Stimulated activated CD8-positive, alpha-beta memory T cell treated with anti-CD3 and anti-CD28 coated beads, Interleukin-12 subunit alpha, Interleukin-12 subunit beta, amount 100 ng/mL, for 24 hours (primary cell): ENCODE results near the gene ACTR1A.
A peak's percentile ranks its signal among the peaks of the same experiment; 100 is the strongest.
"Not testable (repeated sequence)": the region's sequence is repeated elsewhere in the genome, so short reads cannot be mapped to it uniquely, and the experiment has no call there.

Experiments
- DNase-seq: peaks from one replicate; pipeline ENCODE4 v3.0.0-alpha.2; 2020; ENCODE audit errors: extremely low read depth

The ACTR1A gene

GRCh38 chr10:102514487-102515311, 12.2 kb upstream of the ACTR1A start:
- DNase-seq = no peak

- DNase-seq = no peak
Observed at GRCh38 chr10:102511583-102512274, 9.2 kb upstream of the ACTR1A start.

DNA sequence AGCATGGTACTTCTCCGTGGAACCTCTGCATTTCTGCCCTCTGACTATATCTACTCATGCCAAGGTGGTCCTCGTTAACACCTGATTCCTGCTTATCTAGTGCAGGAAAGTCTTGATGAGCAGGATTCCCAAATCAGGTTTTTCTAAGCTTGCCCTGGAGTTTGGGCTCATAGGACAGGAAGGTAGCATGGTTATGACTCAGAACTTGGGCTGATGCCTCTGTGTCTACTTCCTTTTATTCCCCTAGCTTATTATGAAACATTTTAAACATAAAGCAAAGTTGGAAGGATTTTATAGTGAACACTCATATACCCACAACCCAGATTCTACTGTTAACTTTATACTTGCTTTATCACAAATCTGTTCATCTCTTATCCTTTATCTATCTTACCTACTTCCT, 6.9 kb upstream of the ACTR1A start:
- no peak for DNase-seq

DNA sequence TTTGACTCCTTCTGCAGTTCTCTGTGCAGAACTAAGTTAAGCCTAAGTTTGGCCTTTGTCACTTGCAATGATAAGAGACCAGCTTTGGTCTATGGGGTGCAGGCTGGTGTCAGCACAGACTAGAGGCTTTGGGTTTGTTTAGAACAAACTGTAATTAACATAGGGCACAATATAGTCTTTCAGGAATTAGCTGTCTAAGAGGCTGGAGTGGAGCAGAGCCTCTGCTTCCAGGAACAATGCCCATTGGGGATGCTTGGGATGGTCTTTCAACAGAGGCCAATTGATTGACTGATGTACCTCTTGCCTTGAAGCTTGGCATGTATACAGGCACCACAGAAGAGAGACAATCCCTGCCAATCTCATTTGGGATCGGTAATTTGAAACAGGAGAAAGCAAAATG, 6.0 kb upstream of the ACTR1A start:
- no peak for DNase-seq

GRCh38 chr10:102507521-102507920, 5.0 kb upstream of the ACTR1A start:
- DNase-seq = no peak

DNA sequence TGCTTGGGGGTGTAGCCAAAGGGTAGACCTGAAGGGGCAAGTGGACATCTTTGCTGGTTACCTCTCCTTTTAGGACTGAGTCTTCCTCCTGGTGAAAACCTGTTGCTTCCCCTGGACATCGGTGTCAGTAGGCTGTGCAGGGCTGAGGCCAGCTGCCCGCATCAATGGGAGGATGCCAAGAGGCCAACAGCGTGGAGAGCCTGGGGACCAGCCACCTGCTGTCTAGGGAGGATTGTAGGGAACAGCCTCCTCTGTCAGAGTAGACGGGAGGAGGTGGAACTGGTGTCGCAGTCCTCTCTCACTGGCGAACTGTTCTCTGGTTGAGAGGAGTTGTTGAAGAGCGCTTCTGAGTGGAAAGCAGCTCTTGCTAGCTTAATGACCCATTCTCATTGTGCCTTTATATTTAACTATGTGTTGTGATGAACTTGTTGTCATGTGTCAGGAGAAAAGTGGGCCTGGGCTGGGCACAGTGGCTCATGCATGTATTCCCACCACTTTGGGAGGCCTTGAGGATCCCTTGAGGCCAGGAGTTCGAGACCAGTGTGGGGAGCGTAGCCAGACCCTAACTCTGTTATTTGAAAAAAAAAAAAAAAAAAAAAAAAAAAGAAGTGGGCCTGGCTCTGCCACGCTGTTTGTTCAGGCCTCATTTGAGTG, 3.1 kb upstream of the ACTR1A start:
- DNase-seq = no peak

DNA sequence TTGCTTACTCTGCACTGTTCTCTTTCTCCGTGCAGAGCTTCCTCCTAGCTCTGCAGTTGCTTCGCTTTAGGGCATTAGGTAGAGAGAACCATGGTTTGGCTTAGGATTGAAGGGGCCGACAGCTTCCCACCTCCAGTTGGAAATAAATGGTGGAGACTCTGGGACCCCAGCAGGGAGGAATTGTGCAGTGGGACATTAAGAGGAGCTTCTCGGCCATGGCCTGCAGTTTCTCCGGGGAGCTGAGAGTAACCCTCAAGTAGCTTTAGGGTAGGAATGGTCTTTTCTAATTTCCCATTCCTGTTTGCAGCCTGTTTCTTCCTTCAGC, 2.4 kb upstream of the ACTR1A start:
- DNase-seq = no peak

DNA sequence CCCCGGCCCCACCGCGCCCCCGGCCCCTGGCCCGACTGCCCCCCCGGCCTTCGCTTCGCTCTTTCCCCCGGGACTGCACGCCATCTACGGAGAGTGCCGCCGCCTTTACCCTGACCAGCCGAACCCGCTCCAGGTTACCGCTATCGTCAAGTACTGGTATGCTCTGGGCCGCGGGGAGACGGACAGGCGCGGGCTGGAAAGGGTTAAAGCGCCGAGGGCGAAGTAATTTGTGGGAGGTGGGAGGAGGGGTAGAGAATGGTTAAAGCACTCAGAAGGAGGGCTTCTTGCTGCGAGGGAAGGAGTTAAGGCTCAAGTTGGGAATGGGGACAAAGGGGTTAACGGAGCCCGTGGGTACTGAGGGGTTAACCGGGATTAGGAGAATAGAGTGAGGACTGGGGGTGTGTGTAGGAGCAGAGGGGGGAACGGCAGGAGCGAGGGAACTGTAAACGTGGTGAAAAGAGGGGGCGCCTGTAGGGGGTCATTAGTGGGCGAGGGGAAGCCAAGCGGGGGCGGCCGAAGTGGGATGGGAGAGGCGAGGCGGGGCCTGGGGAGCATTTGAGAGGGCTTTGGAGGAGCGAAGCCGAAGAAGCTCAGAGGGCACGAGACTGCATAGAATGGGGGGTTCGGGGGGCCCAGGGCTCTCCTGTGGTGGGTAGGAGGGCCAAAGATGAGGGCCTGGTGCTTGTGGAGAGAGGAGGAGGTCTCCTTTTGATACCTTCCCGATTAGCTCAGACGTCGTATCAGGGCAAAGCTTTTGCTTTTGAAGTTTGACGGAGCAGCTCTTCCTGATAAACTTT, 1.9 kb upstream of the ACTR1A start:
- DNase-seq = no peak

DNA sequence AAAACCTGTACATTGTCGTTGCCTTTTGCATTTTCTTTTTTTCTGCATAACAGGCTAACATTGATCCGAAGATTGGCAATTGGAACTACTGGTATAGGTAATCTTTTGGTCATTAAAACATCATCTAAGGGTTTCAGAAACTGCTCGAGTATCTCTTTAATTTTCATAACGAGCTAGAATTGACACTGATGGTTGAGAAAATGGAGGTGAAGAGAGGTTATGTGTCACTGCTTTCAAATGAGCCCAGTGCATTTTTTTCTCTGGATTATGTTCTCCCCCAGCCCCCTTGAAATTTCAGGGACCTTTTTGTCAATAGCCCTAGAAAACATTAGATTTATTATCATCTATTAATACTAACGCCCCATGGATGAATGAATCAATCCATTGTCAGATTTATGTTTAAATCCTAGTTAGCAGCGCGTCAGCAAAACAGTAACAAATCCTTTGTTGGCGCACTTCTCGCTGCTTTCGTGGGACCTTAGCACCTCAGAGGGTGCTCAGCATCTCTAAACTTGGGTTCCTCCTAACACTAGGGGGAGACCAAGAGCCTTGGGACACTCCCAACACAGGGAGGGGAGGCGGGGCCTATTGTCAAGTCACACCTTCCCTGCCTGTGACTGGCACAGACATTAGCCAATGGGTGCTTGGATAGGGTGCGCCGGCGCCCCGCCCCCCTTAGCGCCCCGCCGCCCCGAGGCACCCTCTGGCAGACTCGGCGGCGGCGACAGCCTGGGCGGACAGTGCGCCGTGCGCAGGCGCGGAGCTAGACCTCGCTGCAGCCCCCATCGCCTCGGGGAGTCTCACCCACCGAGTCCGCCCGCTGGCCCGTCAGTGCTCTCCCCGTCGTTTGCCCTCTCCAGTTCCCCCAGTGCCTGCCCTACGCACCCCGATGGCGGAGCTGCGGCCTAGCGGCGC, 1.0 kb upstream of the ACTR1A start, which contains the start of gene SUFU:
SUFU (plus strand) TSS at position 709 of the 915 bp plus-strand sequence; CDS start at position 890, 181 bp downstream.
- peak; percentile 93 for DNase-seq

GRCh38 chr10:102502029-102502336, 529 bp downstream of the ACTR1A start:
- DNase-seq = peak; percentile 94

GRCh38 chr10:102501201-102502028, 1.1 kb downstream of the ACTR1A start:
- DNase-seq = no peak

GRCh38 chr10:102500686-102501085, 1.8 kb downstream of the ACTR1A start:
- DNase-seq = not testable (repeated sequence)

GRCh38 chr10:102499356-102499755, 3.2 kb downstream of the ACTR1A start:
- no peak for DNase-seq

DNA sequence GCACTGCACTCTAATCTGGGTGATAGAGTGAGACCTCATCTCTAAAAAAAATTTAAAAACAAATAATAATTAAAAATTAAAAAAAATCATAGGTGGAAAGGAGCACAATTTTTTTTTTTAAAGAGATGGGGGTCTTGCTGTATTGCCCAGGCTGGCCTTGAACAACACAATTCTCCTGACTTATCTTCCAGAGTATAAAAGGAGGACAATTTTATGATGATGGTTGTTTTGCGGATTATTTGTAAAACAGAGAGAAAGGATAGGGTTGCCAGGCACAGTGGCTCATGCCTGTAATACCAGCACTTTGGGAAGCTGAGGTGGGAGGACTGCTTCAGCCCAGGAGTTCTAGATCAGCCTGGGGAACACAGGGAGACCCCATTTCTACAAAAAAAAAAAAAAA, 5.0 kb downstream of the ACTR1A start:
- DNase-seq = no peak

GRCh38 chr10:102493771-102494170, 8.7 kb downstream of the ACTR1A start:
- no peak for DNase-seq

GRCh38 chr10:102492983-102493382, 9.5 kb downstream of the ACTR1A start:
- no peak for DNase-seq

DNA sequence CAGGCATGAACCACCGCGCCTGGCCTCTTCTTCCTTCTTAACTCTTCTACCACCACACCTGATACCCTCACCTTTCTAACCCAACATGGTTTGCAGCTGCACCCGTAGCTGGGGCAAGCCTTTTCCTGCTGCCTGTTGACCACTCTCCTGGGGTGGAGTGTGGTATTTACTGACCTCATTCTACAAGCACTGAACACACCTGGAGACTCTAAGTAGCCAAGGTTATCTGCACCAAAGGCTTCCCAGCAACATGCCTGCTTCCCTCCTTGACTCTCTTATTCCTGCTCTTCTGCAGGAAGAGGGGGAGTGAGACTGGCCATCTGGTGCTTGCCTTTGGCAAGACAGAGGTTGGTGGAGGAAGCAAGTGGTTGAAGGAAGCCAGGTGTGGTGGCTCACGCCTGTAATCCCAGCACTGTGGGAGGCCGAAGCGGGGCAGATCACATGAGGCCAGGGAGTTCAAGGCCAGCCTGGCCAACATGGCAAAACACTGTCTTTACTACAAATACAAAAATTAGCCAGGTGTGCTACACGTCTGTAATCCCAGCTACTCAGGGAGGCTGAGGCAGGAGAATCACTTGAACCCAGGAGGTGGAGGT, 10.1 kb downstream of the ACTR1A start:
- DNase-seq = no peak

DNA sequence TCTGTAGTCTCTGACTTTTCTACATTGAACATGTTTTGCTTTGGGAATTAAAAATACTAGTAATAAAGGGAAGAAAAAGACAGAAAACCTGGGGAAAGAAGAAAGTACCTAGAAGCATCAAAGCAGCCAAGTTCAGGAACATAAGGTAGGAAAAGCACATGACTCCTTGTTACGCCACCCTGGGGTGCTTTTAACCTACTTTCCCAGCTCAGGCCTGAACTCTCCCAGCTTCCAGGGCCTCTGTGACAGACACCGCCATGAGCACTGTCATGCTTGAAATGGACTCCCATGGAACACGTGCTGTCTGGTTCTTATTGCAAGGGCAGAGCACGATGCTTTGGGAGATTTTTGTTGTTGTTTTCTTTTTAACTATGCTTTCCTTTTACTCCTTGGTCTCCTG, 11.4 kb downstream of the ACTR1A start:
- no peak for DNase-seq

DNA sequence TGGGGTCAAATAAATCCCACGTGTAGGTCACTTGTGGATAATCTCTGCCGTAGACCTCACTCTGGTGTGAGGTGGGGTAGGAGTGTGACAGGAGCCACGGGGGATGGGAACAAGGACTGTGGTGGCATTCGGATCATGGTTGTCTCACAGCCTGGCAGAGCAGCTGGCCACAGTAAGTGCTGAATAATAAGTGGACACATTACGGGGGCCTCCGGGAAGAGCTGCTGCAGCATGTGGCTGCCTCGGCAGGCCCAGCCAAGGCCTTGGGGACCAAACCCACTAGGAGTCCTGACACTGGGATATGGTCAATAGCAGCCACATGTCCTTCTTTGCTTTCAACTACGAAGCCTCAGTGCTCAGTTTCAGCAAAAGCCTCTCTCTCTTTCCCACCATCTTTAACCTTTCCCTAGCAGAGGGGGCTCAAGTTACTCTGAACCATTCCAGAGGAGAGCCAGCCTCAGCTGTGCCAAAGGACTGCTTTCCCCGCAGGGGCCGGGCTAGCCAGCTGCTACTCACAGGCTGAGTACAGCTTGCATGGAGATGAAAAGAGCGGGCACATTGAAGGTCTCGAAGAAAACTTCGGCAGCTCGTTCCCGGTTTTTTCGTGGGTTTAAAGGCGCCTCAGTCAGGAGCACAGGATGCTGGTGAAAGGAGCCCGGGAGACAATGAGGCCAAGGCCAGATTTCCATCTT, 17.3 kb downstream of the ACTR1A start:
- no peak for DNase-seq
